KOPT-K1 (cell line): ENCODE data around the gene SEBOX.

Experiments used
- H3K27ac ChIP-seq: fragments of 200-600 bp; sonication (generic); 2 replicates; pipeline ENCODE4 v1.5.1; 2016; ENCODE audit warnings: antibody characterized with exemption, mild to moderate bottlenecking, low read depth, low read length; ENCODE audit not compliant: poor library complexity, severe bottlenecking
- H3K36me3 ChIP-seq: fragments of 200-600 bp; sonication (generic); 2 replicates; pipeline ENCODE4 v1.5.1; 2017; ENCODE audit warnings: antibody characterized with exemption, mild to moderate bottlenecking, low read length, moderate library complexity; ENCODE audit not compliant: insufficient read depth
- H3K9me3 ChIP-seq: fragments of 200-600 bp; sonication (generic); 2 replicates; pipeline ENCODE4 v1.5.1; 2017; ENCODE audit warnings: antibody characterized with exemption, low read length, mild to moderate bottlenecking; ENCODE audit not compliant: insufficient read depth, poor library complexity, severe bottlenecking

SEBOX gene

DNA sequence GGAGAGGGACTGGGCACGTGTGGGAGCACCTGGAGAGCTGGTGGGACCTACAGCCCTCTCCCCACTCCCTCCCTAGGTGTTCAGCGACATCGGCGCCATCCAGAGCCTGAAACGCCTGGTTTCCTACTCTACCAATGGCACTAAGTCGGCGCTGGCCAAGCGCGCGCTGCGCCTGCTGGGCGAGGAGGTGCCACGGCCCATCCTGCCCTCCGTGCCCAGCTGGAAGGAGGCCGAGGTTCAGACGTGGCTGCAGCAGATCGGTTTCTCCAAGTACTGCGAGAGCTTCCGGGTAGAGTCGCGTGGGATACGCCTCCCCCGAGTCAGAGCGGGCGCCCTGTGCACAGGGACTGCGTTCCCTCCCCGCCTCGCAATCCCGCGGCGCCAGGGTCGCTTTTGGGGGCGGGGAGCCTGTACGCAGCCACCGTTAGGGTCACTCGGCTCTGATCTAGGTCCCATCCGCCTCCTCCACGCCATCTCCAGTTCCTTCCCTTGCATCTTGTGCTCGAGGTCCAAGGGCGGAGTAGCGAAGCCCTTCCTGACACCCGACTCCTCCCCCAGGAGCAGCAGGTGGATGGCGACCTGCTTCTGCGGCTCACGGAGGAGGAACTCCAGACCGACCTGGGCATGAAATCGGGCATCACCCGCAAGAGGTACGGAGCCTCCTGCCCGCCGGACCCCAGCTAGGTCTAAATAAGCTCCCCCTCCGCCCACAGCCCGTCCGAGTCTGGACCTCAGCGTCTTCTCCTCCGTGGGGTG lies 19.5 kb upstream of the SEBOX start:
- Histone ChIP-seq H3K27ac (no peak overlapping the region), H3K36me3 (peaks cover 21% of the 10 kb centered on the region), H3K9me3 (no peaks in the 10 kb centered on the region)

DNA sequence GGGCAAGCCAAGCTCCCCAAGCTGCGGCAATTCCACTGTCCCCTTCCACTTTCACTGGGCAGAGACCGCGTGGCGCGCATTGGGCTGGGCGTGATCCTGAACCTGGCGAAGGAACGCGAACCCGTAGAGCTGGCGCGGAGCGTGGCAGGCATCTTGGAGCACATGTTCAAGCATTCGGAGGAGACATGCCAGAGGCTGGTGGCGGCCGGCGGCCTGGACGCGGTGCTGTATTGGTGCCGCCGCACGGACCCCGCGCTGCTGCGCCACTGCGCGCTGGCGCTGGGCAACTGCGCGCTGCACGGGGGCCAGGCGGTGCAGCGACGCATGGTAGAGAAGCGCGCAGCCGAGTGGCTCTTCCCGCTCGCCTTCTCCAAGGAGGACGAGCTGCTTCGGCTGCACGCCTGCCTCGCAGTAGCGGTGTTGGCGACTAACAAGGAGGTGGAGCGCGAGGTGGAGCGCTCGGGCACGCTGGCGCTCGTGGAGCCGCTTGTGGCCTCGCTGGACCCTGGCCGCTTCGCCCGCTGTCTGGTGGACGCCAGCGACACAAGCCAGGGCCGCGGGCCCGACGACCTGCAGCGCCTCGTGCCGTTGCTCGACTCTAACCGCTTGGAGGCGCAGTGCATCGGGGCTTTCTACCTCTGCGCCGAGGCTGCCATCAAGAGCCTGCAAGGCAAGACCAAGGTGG lies 16.3 kb upstream of the SEBOX start:
- Histone ChIP-seq H3K27ac (no peak overlapping the region), H3K36me3 (peaks cover 6% of the 10 kb centered on the region; the same call in 1 of the 2 replicates), H3K9me3 (no peaks in the 10 kb centered on the region)

DNA sequence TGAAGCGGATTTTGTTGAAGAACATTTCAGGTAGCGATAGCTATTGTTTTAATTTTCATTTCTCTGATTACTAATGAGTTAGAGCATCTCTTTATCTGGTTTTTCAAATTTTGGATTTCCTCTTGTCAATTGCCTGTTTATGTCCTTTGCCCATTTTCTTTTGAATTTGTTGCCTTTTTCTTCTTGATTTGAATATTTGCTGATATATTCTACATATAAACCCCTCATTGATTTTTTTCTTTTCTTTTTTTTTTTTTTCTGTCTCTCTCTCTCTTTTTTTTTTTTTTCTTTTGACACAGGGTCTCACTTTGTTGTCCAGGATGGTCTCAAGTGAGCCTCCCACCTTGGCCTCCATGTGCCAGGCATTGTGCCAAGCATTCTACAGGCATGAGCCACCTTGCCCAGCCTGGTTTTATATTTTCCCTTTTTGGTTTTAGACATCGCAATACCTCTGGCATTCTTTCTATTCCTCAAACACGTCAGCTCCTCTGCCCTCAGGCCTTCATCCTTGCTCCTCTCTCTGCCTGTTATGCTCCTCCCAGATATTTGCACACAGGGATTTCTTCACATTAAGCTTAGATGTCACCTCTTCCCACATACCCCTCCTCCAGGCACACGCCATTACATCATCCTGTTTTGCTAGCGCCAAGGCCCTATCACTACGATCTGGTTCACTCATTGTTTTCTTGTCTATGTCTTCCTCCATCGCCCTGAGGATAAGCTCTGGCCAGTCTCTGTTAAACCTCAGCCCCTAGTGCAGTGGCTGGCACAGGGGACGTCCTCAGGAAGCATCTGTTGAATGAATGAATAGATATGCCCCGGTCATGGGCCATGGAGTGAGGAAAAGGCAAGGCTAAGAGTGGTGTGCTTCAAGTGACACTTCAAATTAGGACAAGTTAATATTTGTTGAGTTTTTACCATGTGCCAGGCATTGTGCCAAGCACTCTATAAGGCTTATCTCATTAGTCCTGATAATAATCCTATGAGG lies 15.1 kb upstream of the SEBOX start:
- H3K27ac ChIP-seq: no peak overlapping the region
- H3K9me3 ChIP-seq: no peaks in the 10 kb centered on the region
- H3K36me3 ChIP-seq: peaks cover 6% of the 10 kb centered on the region; the same call in 1 of the 2 replicates

DNA sequence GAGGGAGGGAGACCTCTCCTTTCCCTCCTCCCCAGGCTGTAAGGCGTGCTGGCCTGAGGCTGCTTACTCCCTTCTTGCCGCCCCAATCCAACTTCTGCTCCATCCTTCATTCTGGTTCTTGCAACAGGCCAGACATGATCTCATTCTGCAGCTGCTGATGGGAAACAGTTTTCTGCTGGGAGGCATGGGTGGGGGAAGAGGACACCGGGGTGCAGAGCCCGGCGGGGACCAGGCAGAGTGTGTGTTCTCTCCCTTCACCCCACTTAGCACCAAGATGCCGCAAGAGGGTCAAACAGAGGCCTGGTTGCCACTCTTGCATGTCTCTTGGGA lies 7.9 kb upstream of the SEBOX start:
- H3K9me3 ChIP-seq: no peaks in the 10 kb centered on the region
- H3K27ac ChIP-seq: peak overlapping the region; percentile 45
- no peaks in the 10 kb centered on the region for H3K36me3 ChIP-seq

DNA sequence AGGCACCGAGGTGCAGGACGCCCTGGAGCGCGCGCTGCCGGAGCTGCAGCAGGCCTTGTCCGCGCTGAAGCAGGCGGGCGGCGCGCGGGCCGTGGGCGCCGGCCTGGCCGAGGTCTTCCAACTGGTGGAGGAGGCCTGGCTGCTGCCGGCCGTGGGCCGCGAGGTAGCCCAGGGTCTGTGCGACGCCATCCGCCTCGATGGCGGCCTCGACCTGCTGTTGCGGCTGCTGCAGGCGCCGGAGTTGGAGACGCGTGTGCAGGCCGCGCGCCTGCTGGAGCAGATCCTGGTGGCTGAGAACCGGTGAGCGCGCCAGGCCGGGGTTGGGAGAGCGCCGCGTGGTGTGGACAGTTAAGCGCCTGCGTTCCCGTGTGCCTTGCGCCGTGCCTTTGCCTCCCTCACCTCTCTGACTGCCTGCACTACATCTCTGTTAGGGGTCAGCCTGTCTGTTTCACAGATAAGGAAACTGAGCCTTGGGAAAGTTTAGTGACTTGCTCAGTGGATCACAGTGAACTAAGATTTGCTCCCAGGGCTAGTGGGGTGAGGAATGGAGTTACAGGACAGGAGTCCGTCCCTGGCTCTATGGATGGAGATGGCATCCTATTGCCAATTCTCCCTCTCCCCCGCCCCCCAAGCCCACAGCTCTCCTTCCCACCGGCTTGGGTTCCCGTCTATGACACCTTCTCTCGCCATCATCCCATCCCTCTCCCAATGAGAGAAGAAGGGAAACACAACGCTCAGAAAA lies 7.4 kb upstream of the SEBOX start:
- no peaks in the 10 kb centered on the region for H3K9me3 ChIP-seq
- H3K27ac ChIP-seq: peak overlapping the region; percentile 45

DNA sequence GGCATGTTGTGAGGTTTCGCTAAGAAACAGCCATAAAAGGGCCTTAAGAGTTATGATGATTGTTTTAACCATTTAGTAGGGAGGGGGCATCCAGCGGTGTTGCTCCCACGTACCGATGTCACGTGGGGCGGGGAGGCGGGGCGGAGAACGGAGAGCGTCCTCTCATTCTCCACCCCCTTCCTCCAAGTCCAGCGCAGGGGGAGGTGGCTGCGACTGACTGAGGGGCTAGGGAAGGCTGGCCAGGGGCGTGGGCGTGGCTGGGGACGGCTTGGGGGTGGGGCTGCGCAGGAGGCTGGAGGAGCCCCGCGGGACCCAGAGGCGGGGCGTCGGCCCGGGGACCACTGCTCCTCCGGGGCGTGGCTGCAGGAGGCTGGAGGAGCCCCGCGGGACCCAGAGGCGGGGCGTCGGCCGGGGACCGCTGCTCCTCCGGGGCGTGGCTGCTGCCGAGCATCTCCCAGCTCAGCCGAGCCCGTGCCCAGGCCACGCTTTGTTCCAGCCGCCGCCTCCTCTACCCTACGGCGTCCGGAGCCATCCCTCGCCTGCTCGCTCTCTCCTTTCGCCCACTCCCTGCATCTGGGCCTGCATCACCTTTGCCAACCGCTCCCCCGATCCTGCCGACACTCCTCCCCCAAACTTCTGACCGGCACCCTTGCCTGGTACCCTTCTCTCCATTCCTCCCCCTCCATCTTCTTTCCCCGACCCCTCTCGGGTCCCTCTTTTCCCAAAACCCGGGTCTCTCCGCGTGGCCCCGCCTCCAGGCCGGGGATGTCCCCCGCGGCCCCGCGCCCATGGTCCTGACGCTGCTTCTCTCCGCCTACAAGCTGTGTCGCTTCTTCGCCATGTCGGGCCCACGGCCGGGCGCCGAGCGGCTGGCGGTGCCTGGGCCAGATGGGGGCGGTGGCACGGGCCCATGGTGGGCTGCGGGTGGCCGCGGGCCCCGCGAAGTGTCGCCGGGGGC lies 6.5 kb upstream of the SEBOX start, which contains the start of gene SARM1:
TSS of gene SARM1 (plus strand) at position 450 of the 958 bp plus-strand sequence. CDS start at position 789, 339 bp downstream.
- H3K27ac ChIP-seq: peak within 1 kb of the TSS; percentile 45
- H3K36me3 ChIP-seq: no peaks in the 10 kb centered on the region
- H3K9me3 ChIP-seq: no peaks in the 10 kb centered on the region

More for the DNA sequence above, 7.4 kb upstream of the SEBOX start:
- H3K36me3 ChIP-seq: no peaks in the 10 kb centered on the region

DNA sequence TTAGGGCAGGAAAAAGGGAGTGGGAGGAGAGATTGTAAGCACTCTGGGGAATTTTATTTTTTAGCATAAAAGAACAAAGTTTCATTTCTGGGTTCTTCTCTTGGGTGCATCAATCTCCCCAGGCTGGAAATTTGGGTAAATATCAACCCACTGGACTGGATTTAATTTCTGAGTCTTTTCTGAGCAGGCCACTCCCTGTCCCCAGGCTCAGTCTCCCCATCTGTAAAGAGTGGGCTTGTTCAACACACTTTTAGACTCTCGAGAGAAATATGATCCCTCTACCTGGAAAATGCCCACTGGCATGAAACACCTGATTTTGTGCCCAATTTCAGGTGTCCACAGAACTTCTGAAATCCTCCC lies 5.7 kb upstream of the SEBOX start:
- no peaks in the 10 kb centered on the region for H3K9me3 ChIP-seq
- no peak overlapping the region for H3K27ac ChIP-seq
- no peaks in the 10 kb centered on the region for H3K36me3 ChIP-seq

DNA sequence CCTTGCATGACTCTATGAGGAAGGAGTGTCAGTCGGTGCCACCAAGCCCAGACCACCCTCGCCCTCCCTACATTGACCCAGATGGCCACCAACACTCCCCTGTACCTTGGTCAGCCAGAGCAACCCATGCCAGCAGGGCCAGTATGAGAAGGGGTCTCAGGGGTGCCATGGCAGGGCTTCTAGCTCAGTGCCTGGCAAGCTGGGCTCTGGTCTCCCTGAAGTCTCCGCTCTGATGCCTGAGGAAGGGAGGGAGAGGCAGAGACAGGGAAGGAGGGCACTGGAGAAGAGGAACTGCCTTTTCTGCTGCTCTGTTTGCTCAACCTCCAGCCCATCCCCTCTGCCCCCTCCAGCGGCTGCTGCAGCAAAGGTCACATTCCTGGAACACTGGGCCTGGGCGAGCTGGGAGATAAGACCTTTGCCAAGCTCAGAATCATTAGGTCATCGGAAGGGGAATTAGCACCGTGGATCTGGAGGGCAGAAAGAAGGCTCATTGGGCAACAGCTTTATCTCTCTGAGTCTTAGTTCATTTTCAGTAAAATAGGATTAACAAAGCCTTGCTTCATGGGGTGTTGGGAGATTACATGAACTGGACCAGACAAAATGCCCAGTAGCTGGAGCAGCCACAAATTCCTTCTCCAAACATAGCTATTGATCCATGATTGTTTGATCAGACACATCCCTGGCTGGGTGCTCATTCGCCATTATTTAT lies 5.2 kb upstream of the SEBOX start, which contains the start of gene VTN:
TSS of gene VTN (minus strand) at position 273 of the 709 bp plus-strand sequence. CDS start at position 169, 104 bp downstream.
- H3K27ac ChIP-seq: no peak within 1 kb of the TSS
- H3K9me3 ChIP-seq: no peaks in the 10 kb centered on the region
- H3K36me3 ChIP-seq: no peaks in the 10 kb centered on the region

DNA sequence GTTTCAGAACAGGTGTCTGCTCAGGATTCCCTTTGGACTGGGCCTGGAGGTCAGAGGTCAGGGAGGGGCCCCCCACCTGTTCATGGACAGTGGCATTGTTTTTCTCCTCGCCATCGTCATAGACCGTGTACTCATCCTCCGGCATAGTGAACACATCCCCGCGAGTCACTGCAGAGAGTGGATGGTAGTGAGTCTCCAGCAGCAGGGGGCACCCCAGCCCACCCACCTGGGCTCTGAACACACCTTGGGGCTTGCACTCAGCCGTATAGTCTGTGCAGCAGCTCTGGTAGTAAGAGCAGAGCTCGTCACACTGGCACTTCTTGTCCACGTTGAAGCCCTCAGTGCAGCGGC lies 4.7 kb upstream of the SEBOX start:
- no peaks in the 10 kb centered on the region for H3K36me3 ChIP-seq
- H3K9me3 ChIP-seq: no peaks in the 10 kb centered on the region
- H3K27ac ChIP-seq: no peak overlapping the region

DNA sequence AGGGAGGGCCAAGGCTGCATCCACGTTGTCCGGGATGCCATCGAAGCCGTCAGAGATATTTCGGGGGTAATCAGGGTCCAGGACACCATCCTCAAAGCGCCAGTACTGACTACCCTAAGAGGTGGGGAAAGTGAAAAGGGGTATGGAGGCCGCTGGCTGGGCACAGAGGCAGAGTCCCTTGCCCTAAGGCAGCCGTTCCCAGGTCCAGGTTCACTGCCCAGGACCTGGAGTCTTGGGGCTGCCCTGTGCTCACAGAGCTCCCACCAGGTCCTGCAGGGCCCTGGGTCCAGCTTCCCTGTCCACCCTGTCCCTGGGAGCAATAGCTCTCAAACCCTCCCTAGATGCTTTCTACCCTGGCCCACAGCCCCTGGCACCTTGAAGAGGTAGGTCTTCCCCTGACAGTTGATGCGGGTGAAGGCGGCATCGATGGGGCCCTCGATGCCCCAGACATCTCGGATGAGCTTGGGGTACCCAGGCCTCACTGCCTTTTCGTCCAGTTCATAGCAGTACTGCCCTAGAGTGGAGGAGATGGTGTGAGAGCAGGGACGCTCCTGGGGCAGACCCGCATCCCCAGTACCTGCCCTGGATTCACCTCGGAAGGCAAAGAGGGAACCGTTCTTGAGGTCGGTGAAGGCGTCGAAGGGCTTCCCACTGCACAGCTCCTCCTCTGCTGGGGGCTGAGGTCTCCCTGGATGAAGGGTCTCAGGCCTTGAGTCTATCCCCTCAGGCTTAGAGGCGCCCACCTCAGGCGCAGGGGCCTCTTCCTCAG lies 4.1 kb upstream of the SEBOX start:
- no peak overlapping the region for H3K27ac ChIP-seq
- no peaks in the 10 kb centered on the region for H3K9me3 ChIP-seq
- peaks cover 5% of the 10 kb centered on the region; the same call in 1 of the 2 replicates for H3K36me3 ChIP-seq

DNA sequence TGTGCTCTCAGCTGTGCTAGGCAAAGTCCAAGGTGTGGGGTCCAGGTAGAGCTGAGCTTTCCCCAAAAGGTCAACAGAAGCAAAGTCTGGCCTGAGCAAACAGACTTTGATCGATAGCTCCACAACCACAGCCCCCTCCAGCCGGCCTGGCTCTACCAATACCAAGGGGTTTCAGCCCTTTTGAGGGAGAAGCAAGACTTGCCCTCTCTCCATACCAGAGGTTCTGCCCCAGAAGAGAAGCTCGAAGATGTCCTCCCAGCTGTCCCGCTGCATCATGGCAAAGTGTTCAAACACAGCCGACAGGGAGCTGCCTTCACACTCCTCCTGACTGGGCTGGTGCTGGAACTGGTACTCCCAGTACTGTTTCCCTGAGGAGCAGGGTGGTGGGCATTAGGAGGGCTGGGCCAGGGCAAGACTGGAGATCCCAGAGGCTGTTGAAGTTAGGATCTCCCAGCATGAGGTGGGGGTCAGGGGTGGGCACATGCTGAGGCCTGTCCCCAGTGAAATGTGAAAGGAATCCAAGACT lies 3.4 kb upstream of the SEBOX start:
- H3K36me3 ChIP-seq: peaks cover 12% of the 10 kb centered on the region; the same call in 1 of the 2 replicates
- H3K27ac ChIP-seq: no peak overlapping the region
- no peaks in the 10 kb centered on the region for H3K9me3 ChIP-seq

DNA sequence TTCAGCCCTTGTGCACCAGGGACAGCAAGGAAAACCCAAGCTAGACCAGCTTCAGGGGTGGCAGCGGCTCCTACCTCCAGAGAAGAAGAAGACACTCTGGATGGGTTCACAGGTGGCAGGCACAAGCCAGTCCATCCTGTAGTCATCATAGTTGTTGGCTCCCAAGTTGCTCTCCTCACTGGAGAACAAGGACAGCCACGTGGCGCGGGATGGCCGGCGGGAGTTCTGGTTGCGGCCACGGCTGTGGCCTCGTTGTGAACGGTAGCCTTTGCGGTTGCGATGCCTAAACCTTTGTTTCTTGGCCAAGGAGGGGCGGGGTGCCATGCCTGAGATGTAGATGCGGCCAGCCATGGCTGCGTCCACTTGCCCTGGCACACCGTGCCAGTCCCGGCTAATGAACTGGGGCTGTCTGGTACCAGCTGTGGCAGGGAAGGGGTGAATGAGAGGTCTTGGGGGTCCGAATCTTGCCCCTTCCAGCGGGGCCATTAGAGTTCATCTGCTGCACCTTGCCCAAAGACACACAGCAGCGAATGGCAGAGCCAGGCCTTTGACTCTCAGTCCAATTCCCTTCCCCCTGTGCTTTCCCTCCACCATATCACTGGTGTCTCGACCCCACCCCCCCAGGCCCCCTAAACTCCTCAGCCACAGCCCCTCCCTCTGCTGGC lies 2.8 kb upstream of the SEBOX start:
- Histone ChIP-seq H3K27ac (no peak overlapping the region), H3K36me3 (peaks cover 18% of the 10 kb centered on the region; the same call in 1 of the 2 replicates), H3K9me3 (no peaks in the 10 kb centered on the region)
